ENCODE data around the gene ATOX1. TPM values are rescaled to one million over a fixed set of nuclear protein-coding genes. Genes with fewer than 3 reads are reported as not detected.

ATOX1 gene
- total RNA-seq, 4 donors from 2014 or later: 2.6 to 99.7 (median 47.6) TPM

- Histone ChIP-seq H3K4me1 (peaks cover 3% of the 10 kb centered on the region in 2 donors), H3K9me3 (no peaks in the 10 kb centered on the region), H3K27me3 (no peaks in the 10 kb centered on the region), H3K4me3 (no peak overlapping the region), H3K27ac (peak overlapping the region; percentile 96), H3K36me3 (no peaks in the 10 kb centered on the region)
- intact Hi-C loops (cut with DNase I; ENCODE audit: low total_unique reads): no loop called here
- DNase-seq: peak in 1 of 2 donors; percentile 2
- TF ChIP-seq CTCF (IDR thresholded peaks at IDR 0.05) (no peak), POLR2A (IDR thresholded peaks at IDR 0.05) (no peak)
Observed at GRCh38 chr5:151695464-151695863, 63.0 kb downstream of the ATOX1 start.

- intact Hi-C loops (cut with DNase I; ENCODE audit: low total_unique reads): no loop called here
- H3K4me1 ChIP-seq: peaks cover 0 to 3% of the 10 kb centered on the region in 2 donors
- H3K9me3 ChIP-seq: no peaks in the 10 kb centered on the region
- H3K36me3 ChIP-seq: no peaks in the 10 kb centered on the region
- no peak overlapping the region for H3K4me3 ChIP-seq
- no peaks in the 10 kb centered on the region for H3K27me3 ChIP-seq
- no peak overlapping the region for H3K27ac ChIP-seq
- no peak for DNase-seq
- TF ChIP-seq CTCF (IDR thresholded peaks at IDR 0.05) (no peak), POLR2A (IDR thresholded peaks at IDR 0.05) (no peak)
Observed at GRCh38 chr5:151694035-151694485, 64.4 kb downstream of the ATOX1 start.

Small RNAs within 50 kb of the gene (small RNA-seq; reads per million reads assigned to genes)
- gene RN7SKP232: not detected

Other genes with a start within 250 kb of the ATOX1 start
- 1 to 10 TPM in 1 of 4 donors, under 1 TPM in 1, not detected in 2; 0.12 to 9.1 TPM for gene FAT2, start 167.3 kb downstream of the ATOX1 start, total RNA-seq
- 1,000 to 10,000 TPM in 1 of 4 donors, 100 to 1,000 TPM in 3; 341 to 2,293 (median 751) TPM for gene SPARC, start 71.7 kb downstream of the ATOX1 start, total RNA-seq
- gene G3BP1, start 13.3 kb upstream of the ATOX1 start, total RNA-seq: 100 to 1,000 TPM in 3 of 4 donors, 10 to 100 TPM in 1; 72.1 to 240 (median 168) TPM
- gene GLRA1, start 166.2 kb upstream of the ATOX1 start, total RNA-seq: not detected